Activated CD8-positive, alpha-beta memory T cell treated with anti-CD3 and anti-CD28 coated beads, Interleukin-2, amount 50 U/mL, for 4 hours (primary cell): ENCODE results near the gene ARHGAP25.

Source experiments
- DNase-seq: peaks from one replicate; pipeline ENCODE4 v3.0.0-alpha.2; 2020

Gene ARHGAP25

GRCh38 chr2:68837164-68837860, 102.7 kb downstream of the ARHGAP25 start:
- peak; percentile 77 for DNase-seq

- DNase-seq, result no peak
Measured at GRCh38 chr2:68837861-68838341, 103.3 kb downstream of the ARHGAP25 start.

GRCh38 chr2:68838641-68839040, 104.0 kb downstream of the ARHGAP25 start:
- DNase-seq, result no peak

- DNase-seq, result peak; percentile 19
Measured at GRCh38 chr2:68839260-68839833, 104.7 kb downstream of the ARHGAP25 start.

- DNase-seq, result no peak
Measured at GRCh38 chr2:68845043-68845442, 110.4 kb downstream of the ARHGAP25 start.

- DNase-seq, result no peak
Measured at GRCh38 chr2:68846091-68846490, 111.5 kb downstream of the ARHGAP25 start.

- no peak for DNase-seq
Measured at GRCh38 chr2:68847751-68848150, 113.1 kb downstream of the ARHGAP25 start.

GRCh38 chr2:68849579-68850030, 115.0 kb downstream of the ARHGAP25 start:
- no peak for DNase-seq

- no peak for DNase-seq
Measured at GRCh38 chr2:68850524-68850923, 115.9 kb downstream of the ARHGAP25 start.

GRCh38 chr2:68853035-68853434, 118.4 kb downstream of the ARHGAP25 start:
- no peak for DNase-seq

GRCh38 chr2:68853915-68854314, 119.3 kb downstream of the ARHGAP25 start:
- no peak for DNase-seq

GRCh38 chr2:68854476-68854875, 119.9 kb downstream of the ARHGAP25 start:
- no peak for DNase-seq

- no peak for DNase-seq
Measured at GRCh38 chr2:68855550-68855949, 120.9 kb downstream of the ARHGAP25 start.

- no peak for DNase-seq
Measured at GRCh38 chr2:68857202-68857845, 122.7 kb downstream of the ARHGAP25 start.

GRCh38 chr2:68857855-68858456, 123.3 kb downstream of the ARHGAP25 start:
- DNase-seq, result no peak

GRCh38 chr2:68860111-68860510, 125.5 kb downstream of the ARHGAP25 start:
- no peak for DNase-seq

GRCh38 chr2:68861330-68861729, 126.7 kb downstream of the ARHGAP25 start:
- no peak for DNase-seq

- DNase-seq, result no peak
Measured at GRCh38 chr2:68862889-68863288, 128.3 kb downstream of the ARHGAP25 start.

GRCh38 chr2:68863996-68864395, 129.4 kb downstream of the ARHGAP25 start:
- no peak for DNase-seq

- no peak for DNase-seq
Measured at GRCh38 chr2:68865108-68865507, 130.5 kb downstream of the ARHGAP25 start.

- DNase-seq, result no peak
Measured at GRCh38 chr2:68870215-68870614, 135.6 kb downstream of the ARHGAP25 start.

GRCh38 chr2:68871159-68871764, 136.7 kb downstream of the ARHGAP25 start, which contains the start of gene BMP10:
TSS of gene BMP10 (minus strand) at chr2:68871397. CDS start at chr2:68871358, 39 bp downstream.
- DNase-seq, result no peak
